ENCODE data around the gene GPR12. TPM values are rescaled to one million over a fixed set of nuclear protein-coding genes. Genes with fewer than 3 reads are reported as not detected.
A peak's percentile ranks its signal among the peaks of the same experiment; 100 is the strongest.

GPR12 gene
- total and polyA plus RNA-seq, 3 donors from 2014 or later, result 0.06 to 0.15 TPM; not detected in 1

- no peak for TF ChIP-seq POLR2A (IDR thresholded peaks at IDR 0.05)
- TF ChIP-seq CTCF (IDR thresholded peaks at IDR 0.05), result no peak
- Histone ChIP-seq H3K27me3 (no peaks in the 10 kb centered on the region), H3K4me1 (peaks cover 10% of the 10 kb centered on the region), H3K36me3 (ENCODE audit: low read depth, missing control alignments) (no peaks in the 10 kb centered on the region), H3K27ac (no peak overlapping the region), H3K9me3 (no peaks in the 10 kb centered on the region), H3K4me3 (peak overlapping the region in 1 of 2 donors; percentile 37)
- 8 to 9% methylated on average over 12 to 18 of the region's 41 CpGs for WGBS, 2 donors
- intact Hi-C loops (cut with DNase I; ENCODE audit: low total_unique reads), result no loop called here
- DNase-seq, result no peak
These were observed 421 bp upstream of the GPR12 start for GRCh38 chr13:26760832-26761582.

- peak overlapping the region in 1 of 2 donors; percentile 50 for H3K4me3 ChIP-seq
- H3K27me3 ChIP-seq, result no peaks in the 10 kb centered on the region
- intact Hi-C loops (cut with DNase I; ENCODE audit: low total_unique reads), result no loop called here
- no peaks in the 10 kb centered on the region for H3K9me3 ChIP-seq
- peaks cover 10% of the 10 kb centered on the region for H3K4me1 ChIP-seq
- H3K27ac ChIP-seq, result no peak overlapping the region
- WGBS, 2 donors, result 53 to 60% methylated on average over 27 of the region's 27 CpGs
- no peaks in the 10 kb centered on the region for H3K36me3 ChIP-seq (ENCODE audit: low read depth, missing control alignments)
- no peak for TF ChIP-seq CTCF (IDR thresholded peaks at IDR 0.05)
- no peak for TF ChIP-seq POLR2A (IDR thresholded peaks at IDR 0.05)
- DNase-seq, result no peak
These were observed 1.2 kb downstream of the GPR12 start for GRCh38 chr13:26759249-26759906.

GRCh38 chr13:26758496-26759157 lies 2.0 kb downstream of the GPR12 start:
- Histone ChIP-seq H3K36me3 (ENCODE audit: low read depth, missing control alignments) (no peaks in the 10 kb centered on the region), H3K27ac (no peak overlapping the region), H3K9me3 (no peaks in the 10 kb centered on the region), H3K4me1 (peaks cover 10% of the 10 kb centered on the region), H3K27me3 (no peaks in the 10 kb centered on the region), H3K4me3 (no peak overlapping the region)
- 57 to 63% methylated on average over 18 of the region's 18 CpGs for WGBS, 2 donors
- no peak for DNase-seq
- intact Hi-C loops (cut with DNase I; ENCODE audit: low total_unique reads), result no loop called here
- TF ChIP-seq POLR2A (IDR thresholded peaks at IDR 0.05) (no peak), CTCF (IDR thresholded peaks at IDR 0.05) (no peak)

- intact Hi-C loops (cut with DNase I; ENCODE audit: low total_unique reads), result no loop called here
- DNase-seq, result no peak
- H3K27me3 ChIP-seq, result no peaks in the 10 kb centered on the region
These were observed 3.6 kb downstream of the GPR12 start for GRCh38 chr13:26756961-26757360.

More at GRCh38 chr13:26756961-26757360, 3.6 kb downstream of the GPR12 start:
- 61 to 63% methylated on average over 3 of the region's 3 CpGs for WGBS, 2 donors
- Histone ChIP-seq H3K4me1 (peaks cover 10% of the 10 kb centered on the region), H3K4me3 (no peak overlapping the region), H3K36me3 (ENCODE audit: low read depth, missing control alignments) (no peaks in the 10 kb centered on the region), H3K9me3 (no peaks in the 10 kb centered on the region), H3K27ac (no peak overlapping the region)
- TF ChIP-seq CTCF (IDR thresholded peaks at IDR 0.05) (no peak), POLR2A (IDR thresholded peaks at IDR 0.05) (no peak)
